Progenitor cell of endocrine pancreas (in vitro differentiated cells): ENCODE measurements around the gene TNFRSF14. TPM values are rescaled to one million over a fixed set of nuclear protein-coding genes. Genes with fewer than 3 reads are reported as not detected.

Experiments
- DNase-seq: peaks from one replicate; pipeline ENCODE4 v3.0.0; 2021; ENCODE audit warnings: low spot score; ENCODE audit not compliant: unreplicated experiment
- H3K27ac Mint-ChIP-seq: 2 replicates; pipeline ENCODE4 v1.8.0; 2021; ENCODE audit warnings: mild to moderate bottlenecking, moderate library complexity, mixed read lengths
- H3K27me3 Mint-ChIP-seq: 2 replicates; pipeline ENCODE4 v1.8.0; 2021; ENCODE audit warnings: mixed read lengths
- H3K36me3 Mint-ChIP-seq: 2 replicates; pipeline ENCODE4 v1.8.0; 2022; ENCODE audit warnings: mixed read lengths; ENCODE audit not compliant: insufficient read depth
- H3K4me1 Mint-ChIP-seq: 2 replicates; pipeline ENCODE4 v1.8.0; 2021; ENCODE audit warnings: low read depth, mixed read lengths
- H3K4me3 Mint-ChIP-seq: 2 replicates; pipeline ENCODE4 v1.8.0; 2021; ENCODE audit warnings: low read depth, mild to moderate bottlenecking, moderate library complexity, mixed read lengths
- H3K9me3 Mint-ChIP-seq: 2 replicates; pipeline ENCODE4 v1.8.0; 2021; ENCODE audit warnings: low read depth, mixed read lengths
- total RNA-seq: library from RNA; stranded (reverse); gene quantifications from 2 replicates; pipeline ENCODE4 v1.2.1, GENCODE V29; 2021
- TF ChIP-seq, protein P1 (sequence below): fragments of 200-600 bp; sonication (generic); IDR thresholded peaks from one replicate; pipeline ENCODE4 v1.5.0; 2021; ENCODE audit warnings: antibody characterized with exemption, mild to moderate bottlenecking; ENCODE audit not compliant: unreplicated experiment

The TNFRSF14 gene
- total RNA-seq, 1 donor from 2014 or later: 0.41 TPM

DNA sequence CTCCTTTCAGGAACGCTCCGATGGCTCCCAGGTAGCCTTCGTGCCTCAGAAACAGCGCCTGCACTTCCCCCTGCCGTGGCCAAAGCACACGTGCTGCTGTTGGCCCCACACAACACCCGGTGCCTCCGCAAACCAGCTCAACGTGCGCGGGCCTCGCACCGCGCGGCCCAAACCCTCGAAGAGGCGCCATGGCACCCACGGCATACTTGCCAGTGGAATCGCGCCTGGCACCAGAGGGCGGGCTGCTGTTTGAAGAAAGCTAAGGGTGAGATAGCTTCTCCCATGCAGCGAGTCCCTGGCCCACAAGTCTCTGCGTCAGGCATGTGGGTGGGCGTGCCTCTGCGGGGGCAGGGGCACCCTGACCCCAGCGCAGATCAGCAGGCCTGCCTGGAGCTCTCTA lies 37.6 kb upstream of the TNFRSF14 start:
- Mint-ChIP-seq H3K36me3 (peaks cover 3% of the 10 kb centered on the region), H3K27me3 (no peaks in the 10 kb centered on the region), H3K4me3 (no peak overlapping the region), H3K27ac (no peak overlapping the region), H3K4me1 (no peaks in the 10 kb centered on the region), H3K9me3 (no peaks in the 10 kb centered on the region)
- TF ChIP-seq, protein P1, sequence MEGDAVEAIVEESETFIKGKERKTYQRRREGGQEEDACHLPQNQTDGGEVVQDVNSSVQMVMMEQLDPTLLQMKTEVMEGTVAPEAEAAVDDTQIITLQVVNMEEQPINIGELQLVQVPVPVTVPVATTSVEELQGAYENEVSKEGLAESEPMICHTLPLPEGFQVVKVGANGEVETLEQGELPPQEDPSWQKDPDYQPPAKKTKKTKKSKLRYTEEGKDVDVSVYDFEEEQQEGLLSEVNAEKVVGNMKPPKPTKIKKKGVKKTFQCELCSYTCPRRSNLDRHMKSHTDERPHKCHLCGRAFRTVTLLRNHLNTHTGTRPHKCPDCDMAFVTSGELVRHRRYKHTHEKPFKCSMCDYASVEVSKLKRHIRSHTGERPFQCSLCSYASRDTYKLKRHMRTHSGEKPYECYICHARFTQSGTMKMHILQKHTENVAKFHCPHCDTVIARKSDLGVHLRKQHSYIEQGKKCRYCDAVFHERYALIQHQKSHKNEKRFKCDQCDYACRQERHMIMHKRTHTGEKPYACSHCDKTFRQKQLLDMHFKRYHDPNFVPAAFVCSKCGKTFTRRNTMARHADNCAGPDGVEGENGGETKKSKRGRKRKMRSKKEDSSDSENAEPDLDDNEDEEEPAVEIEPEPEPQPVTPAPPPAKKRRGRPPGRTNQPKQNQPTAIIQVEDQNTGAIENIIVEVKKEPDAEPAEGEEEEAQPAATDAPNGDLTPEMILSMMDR: no peak
- no peak for DNase-seq

DNA sequence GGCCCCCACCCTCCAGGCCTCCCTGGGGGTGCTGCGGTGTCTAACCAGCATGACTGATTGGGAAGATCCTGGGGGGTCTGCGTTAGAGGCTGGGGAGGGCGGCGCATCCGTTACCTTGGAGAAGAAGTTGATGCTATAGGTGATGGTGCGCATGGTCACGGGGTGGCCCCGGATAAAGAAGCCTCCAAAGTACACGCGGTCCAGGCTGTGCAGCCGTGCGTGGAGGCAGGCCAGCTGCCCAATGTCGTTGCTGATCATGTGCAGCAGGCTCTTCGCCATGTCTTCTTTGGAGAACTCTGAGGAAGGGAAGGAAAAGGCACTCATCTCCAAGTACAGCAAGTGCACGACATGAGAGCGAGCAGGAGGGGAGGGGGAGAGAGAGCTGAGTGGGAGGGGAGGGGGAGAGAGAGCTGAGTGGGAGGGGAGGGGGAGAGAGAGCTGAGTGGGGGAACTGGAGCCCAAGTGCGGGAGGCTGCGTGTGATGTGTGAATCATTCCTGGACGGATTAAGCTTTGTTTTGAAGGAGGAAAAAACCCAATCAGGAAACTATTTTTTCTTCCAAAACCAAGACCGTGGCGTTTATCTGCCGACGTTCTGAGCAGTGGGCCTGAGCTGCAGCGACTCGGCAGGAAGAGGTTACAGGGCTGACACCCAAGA lies 37.0 kb upstream of the TNFRSF14 start:
- Mint-ChIP-seq H3K27ac (no peak overlapping the region), H3K36me3 (peaks cover 3% of the 10 kb centered on the region)
- DNase-seq: no peak

DNA sequence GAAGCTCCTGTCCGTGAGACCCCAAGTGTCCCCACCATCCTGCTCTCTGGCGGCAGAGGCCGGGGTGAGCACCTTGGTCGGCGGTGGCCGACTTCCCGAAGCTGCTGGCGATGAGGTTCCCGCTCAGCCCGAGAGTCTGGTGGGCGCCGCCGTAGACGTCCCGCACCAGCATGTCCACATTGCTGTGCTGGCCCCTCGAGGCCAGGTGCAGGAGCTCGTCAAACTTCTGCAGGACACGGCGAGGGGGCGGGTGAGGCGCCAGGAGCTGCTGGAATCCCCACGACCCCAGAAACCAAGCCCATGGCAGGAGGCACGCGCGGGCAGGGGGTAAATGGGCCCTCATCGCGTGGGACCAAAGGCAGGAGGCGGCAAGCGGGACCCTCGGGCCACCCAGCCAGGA lies 36.4 kb upstream of the TNFRSF14 start:
- TF ChIP-seq, protein P1: no peak
- peaks cover 3% of the 10 kb centered on the region for H3K36me3 Mint-ChIP-seq
- DNase-seq: no peak
- H3K27me3 Mint-ChIP-seq: no peaks in the 10 kb centered on the region
- no peak overlapping the region for H3K27ac Mint-ChIP-seq
- H3K4me3 Mint-ChIP-seq: no peak overlapping the region
- H3K4me1 Mint-ChIP-seq: peaks cover 5% of the 10 kb centered on the region
- H3K9me3 Mint-ChIP-seq: no peaks in the 10 kb centered on the region

More for the DNA sequence above, 37.0 kb upstream of the TNFRSF14 start:
- H3K27me3 Mint-ChIP-seq: no peaks in the 10 kb centered on the region
- H3K4me1 Mint-ChIP-seq: peaks cover 3% of the 10 kb centered on the region
- no peak overlapping the region for H3K4me3 Mint-ChIP-seq
- TF ChIP-seq, protein P1: no peak
- no peaks in the 10 kb centered on the region for H3K9me3 Mint-ChIP-seq

DNA sequence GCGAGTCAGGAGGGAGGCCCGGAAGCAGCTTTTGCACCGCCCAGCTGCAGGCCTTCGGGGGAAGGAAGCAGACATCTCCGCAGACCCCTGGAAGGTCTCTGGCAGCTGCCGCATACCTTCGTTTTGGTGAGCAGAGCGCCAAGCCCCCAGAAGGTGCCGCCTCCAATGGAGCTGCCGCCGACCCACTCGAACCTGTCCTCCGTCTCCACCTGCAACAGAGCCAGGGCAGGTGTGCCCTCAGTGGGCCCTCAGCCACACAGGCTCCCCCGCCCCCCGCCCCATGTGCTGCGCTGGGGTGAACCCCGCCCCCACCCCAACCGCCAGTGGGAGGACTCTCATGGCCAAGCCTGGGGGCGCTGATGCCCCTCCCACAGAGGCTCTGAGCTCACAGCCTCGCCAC lies 36.0 kb upstream of the TNFRSF14 start:
- H3K27ac Mint-ChIP-seq: no peak overlapping the region
- H3K36me3 Mint-ChIP-seq: peaks cover 3% of the 10 kb centered on the region
- H3K4me1 Mint-ChIP-seq: peaks cover 10% of the 10 kb centered on the region
- TF ChIP-seq, protein P1: no peak
- no peaks in the 10 kb centered on the region for H3K27me3 Mint-ChIP-seq
- DNase-seq: no peak
- no peak overlapping the region for H3K4me3 Mint-ChIP-seq
- no peaks in the 10 kb centered on the region for H3K9me3 Mint-ChIP-seq

DNA sequence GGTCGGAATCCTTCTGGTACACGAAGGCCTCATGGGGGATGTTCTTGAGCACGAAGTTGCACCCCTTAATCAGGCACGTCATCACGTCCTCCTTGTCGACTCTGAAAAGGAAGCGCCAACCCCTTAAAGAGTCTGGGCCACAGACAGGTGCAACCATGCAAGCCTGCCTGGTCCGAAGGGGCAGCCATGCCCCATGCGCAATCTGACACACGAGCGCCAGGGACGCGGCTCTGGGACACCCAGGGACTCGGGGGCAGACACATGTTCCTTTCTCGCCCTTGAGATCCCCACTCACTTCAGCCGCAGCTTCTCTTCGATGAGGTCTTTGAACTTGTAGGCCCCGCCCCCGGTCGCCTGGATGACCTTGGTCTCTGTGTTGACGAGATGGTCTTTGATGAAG lies 35.4 kb upstream of the TNFRSF14 start:
- no peaks in the 10 kb centered on the region for H3K27me3 Mint-ChIP-seq
- DNase-seq: no peak
- H3K4me1 Mint-ChIP-seq: peaks cover 12% of the 10 kb centered on the region
- H3K4me3 Mint-ChIP-seq: no peak overlapping the region
- H3K27ac Mint-ChIP-seq: no peak overlapping the region
- TF ChIP-seq, protein P1: no peak
- H3K36me3 Mint-ChIP-seq: peaks cover 3% of the 10 kb centered on the region
- H3K9me3 Mint-ChIP-seq: no peaks in the 10 kb centered on the region
